Left hindlimb (tissue), 1 donor: ENCODE data around the gene TMEM178B.

Experiments used
- DNase-seq: peaks from one replicate; pipeline ENCODE4 v3.0.0-alpha.2; 2018

TMEM178B gene

DNA sequence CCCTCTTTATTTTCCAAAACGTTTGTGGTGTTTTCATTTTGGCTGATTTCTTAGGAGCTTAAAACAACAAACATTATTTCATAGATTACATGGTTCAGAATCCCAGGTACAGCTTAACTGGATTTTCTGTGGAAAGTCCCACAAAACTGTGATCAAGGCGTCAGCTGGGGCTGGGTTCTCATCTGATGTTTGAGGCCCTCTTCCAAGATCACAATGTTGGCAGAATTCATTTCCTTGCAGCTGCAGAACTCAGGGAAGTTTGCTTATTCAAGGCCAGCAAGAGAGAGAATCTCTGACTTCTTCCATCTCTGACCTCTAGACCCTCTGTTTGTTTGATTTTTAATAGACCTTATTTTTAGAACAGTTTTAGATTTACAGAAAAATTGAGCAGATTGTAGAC lies 368.9 kb downstream of the TMEM178B start:
- DNase-seq, result no peak

DNA sequence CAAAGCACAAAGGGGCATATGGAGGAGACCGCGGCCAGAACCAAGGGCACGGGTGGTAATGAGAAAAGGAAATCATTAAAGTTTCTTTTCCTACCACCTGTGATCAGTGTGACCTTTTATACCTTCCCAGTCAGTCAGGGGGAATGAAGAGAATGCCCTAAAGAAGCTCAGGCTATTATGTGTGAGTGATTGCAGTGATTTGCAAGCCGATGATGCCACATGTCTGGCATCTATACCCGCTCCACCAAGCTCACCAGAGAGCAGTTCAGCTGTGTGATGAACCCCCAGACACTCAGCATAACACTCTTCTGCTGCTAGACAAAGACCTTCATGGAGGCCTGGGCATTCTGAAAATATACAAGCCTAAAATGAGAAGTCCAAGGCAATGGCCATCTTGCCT lies 371.1 kb downstream of the TMEM178B start:
- no peak for DNase-seq

DNA sequence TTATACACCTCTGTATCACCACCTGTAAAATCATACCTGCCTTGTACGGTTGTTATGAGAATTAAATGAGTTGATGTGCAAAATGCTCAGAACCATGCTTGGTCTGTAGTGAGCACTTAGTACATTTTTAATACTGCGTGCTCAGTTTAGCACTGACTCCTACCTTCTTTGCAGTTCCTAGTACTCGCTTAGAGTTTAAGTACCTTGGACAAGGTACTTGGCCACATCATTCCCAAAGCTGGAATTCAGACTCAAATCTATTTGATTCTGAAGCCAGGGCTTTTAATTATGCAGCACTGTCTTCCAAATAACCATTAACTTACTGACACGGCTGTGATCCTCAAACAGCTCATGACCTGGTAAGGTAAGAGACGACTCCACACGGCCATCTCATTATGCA lies 377.4 kb downstream of the TMEM178B start:
- DNase-seq, result no peak

DNA sequence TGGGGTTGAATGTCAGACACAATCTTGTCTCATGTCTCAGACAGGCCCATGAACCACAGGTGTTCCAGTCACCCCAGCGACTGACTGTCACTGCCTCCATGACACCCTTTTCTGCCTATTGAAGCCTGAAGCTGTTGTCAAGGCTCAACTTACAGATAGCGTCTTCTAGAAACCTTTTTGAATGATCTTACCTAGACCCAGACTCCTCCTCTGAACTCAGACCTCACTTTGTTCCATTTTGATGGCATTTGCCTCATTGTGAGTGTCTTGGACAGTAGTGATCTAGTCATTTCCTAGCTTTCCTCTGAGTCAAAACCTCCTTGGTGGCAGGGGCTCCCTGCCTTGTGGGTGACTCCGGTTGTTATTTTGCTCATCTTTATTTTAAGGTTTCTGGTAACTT lies 379.0 kb downstream of the TMEM178B start:
- DNase-seq, result no peak

DNA sequence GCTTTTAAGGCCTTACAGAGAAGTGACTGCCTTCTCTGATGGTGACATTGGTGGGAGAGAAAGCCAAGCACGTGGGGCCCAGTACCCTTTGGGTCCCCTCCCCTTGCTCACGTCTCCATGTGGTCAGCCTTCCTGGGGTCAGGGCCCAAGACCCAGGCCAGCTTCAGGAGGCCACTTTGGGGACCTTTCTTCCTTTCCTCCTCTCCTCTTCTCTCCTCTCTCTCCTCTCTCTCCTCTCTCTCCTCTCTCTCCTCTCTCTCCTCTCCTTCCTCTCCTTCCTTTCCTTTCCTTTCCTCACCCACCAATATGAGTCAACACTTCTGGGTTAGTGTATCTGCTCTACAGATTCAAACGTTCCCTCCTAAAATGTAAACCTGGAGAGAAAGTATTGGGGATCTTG lies 380.5 kb downstream of the TMEM178B start:
- no peak for DNase-seq

DNA sequence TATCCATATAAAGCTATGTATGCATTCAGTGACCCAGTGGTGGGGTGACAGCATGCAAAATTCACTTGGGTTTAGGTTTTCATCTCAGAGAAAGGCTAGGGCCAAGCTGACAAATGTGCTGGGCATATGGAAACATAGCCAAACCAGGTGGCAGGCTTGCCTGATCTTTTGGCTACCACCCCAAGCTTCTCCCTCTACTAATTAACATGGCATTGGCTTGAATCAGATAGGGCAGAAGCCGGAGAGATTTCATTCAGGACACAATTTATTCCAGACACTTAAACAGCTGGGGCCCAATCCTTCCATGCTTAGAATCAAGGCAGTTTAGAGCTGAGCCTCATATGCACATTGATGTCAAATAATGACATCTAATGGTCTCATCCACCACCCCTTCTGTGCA lies 381.9 kb downstream of the TMEM178B start:
- no peak for DNase-seq

DNA sequence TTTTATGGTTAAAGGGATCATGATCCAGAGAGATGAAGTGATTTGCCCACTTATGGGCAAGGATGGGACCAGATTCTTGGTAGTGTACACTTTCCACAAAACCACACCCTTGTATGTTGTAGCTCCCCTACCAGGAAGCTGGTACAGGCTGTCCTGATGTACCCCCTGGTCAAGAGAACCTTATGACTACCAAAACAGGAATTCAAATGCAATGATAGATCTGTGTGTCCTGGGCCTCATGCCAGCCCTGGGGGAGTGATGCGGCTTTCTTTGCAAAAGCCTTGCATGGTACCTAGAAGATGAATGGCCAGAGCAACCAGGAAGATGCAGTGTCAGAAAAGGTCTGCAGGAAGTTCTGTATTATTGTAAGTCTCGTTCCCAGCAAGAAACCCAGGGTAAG lies 382.4 kb downstream of the TMEM178B start:
- no peak for DNase-seq

DNA sequence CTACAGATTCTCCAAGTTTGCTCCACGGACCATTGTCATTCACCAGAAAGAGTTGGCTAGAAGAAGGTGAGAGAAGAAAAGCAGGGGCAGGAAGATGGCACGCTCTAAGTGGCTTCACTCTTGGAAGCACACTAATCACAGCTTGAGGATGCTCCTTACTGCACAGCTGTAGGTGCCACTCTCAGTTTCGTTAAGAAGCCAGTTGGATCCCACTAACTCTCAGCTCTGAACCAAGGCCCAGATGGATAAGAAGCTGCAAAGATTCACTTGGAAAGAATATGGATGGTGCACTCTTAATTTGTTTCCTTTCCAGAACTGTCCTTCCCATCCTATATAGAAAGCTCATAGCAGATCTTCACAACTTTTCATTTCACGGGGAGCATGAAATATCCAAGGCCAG lies 382.8 kb downstream of the TMEM178B start:
- DNase-seq, result no peak

DNA sequence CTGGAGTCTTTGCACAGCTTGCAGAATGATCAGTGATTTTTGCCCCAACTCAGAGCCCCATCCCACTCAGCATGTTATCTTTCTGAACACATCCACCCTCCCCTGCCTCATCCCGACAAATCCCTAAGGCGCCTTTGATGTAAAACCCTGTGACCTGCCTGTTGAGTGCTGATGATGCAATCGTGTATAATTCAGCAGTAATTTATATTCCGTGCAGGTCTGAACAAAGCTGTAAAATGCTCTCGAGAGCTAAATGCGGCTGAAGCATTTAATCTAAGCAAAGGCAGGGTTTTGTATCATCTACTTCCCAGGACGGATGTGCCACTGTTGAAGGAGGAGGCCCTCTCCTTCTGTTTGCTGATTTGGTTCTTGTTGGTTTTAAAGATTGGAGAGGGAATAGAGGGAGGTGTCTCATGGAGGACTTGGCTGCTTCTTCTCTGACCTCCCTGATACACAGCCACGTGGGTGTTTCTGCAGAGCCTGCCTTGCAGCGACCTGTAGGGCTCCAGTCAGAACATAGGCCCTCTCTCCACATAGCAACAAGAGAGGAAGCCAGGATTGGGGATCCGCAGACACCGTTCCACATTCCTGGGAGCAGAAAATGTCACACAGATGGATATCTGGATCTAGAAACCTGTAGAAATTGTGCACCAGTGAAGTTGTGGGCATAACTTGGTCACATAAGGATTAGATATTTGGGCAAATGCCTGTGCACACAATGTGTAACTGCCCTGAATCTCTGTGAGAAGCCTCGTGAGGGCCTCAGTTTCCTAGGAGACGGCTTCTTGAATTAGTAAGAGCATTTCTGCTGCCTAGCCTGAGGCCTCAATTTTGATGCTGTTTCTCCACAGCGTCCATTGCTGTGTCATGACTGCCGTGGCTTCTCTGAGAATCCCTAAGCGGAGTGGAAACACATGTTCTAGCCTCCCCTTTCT lies 387.2 kb downstream of the TMEM178B start:
- no peak for DNase-seq

DNA sequence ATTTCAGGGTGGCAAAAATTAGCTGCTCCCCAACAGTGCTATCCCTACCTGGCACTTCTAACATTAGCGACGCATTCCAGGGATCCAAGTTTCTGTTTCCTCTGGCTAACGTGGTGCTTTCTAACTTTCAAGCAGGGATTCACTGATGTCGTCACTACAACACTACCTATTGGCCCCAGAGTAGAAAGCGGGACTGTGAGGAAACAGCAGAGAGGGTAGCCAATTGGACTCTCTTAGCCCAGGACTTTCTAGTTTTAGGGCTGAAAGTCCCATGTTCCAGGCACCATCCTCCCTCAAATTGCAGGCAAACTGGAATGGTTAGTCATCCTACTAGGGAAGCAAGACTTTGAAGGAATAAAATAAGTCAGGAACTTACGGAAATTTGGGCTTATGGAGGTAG lies 388.1 kb downstream of the TMEM178B start:
- DNase-seq, result no peak

DNA sequence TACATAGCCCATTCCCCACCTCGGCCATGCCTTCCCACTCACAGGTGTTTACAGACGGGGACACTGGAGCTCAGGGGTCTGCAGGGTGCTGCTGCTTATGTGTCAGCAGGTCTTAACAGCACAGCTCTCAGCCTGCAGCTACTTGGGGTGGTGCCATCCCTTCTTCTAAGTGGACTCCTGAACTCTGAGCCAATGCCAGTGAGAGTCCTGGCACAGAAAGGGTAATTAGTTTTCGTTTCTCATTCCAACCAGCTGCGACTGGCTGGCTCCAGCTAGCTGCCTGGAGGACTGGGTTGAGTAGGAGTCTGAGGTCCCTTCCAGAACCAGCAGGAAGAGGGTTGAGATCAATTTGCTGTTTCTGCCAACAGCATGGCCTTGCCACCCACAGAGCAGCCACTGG lies 389.1 kb downstream of the TMEM178B start:
- DNase-seq, result no peak

DNA sequence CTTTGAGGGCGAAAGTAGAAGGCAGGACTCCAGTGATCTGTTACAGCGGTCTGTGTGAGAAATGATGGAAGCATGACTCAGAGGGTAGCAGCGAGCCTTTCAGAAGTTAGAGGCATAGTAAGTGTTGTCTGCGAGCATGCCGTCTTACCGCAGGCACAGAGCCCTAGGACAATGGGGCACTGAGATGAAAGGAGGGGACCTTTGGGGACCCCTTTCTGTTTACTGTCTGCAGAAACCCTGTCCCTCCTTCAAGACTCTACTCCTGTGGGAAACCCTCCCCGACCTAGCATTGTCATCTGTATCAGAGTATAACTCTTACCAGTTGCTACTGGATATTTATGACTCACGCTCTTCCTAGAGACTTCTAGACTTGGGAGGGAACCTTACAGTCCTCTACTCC lies 390.1 kb downstream of the TMEM178B start:
- no peak for DNase-seq

DNA sequence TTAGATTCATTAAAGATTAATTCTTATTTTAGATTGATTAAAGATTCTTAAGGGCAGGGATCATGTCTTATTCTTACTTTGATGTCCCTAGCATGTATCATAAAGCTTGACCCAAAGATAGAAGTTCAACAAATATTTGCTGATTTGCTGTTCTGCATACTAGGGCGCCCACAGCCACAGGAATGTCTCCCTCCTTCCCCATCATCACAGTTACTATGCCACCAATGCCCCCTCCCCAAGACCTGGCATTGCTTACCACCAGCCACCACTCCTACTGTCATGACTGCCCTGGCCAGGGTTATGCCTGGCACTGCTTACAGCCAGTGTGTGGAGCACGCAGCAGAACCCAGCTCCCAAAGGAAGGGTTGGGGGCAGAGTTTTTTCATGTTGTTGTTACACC lies 390.7 kb downstream of the TMEM178B start:
- no peak for DNase-seq

DNA sequence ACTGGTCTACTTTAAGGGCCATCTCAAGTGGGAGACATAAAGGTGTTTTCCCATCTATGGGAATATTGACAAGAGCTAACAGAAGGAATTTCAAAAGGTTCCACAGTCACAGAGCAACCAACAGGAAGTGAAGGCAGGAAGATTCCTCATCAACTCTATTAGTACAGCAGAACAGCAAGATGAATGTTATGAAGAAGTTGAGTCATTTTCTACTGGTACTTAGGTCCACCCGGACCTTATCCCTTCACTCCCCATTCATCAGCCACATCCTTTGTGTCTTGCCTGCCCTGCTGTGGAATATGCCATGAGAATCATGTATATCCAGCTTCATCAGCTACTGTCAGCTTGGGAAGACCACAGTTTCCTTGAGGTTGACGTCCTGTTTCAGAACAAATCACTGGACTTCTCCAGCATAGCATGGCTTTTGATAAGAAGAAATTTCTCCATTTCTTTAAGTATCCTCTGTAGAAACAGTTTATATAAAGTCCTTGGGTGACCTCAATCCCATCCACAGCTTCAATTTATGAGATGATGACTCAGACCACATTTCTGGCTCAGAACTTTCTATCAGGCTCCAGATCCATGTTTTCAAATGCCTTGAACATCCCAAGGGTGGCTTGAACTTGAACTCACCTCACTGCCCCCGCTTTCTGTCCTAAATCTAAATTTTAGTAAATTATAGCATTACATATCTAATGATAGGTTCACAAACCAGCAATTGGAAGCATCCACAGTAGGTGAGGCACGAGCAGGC lies 392.5 kb downstream of the TMEM178B start:
- no peak for DNase-seq

DNA sequence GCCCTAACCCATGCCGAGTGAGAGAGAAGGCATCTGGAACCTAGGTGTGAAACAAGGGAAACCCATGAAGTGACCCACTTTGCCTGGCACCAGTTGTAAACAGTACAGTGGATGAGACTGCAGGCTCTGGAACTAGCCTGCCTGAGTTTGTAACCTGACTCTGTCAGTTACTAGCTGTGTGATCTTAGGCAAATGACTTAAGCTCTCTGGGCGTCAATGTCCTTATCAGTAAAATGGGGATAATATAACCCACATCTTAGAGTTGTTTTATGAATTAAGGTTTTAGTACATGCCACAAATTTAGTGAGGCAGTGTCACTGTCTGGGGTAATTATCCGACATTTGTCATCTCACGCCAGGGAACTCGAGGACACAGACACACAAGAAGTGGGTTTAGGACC lies 394.5 kb downstream of the TMEM178B start:
- DNase-seq, result no peak

DNA sequence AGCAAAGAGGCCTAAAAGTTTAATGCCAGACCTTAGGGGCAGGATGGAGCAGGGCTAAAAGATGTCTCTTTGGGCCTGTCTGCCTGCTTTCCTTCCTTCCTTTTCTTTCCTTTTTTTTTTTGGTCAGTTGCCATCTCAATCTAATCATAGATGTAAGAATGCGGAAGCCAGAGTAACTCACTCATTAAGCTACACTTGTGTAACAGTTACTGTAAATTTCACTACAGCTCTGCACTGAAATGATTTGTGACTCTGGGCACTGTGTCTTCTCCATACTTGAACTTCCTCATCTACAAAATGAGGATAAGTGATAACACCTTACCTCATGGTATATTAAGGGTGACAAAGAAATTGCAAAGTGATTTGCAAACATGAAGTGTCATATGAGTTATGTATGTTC lies 401.8 kb downstream of the TMEM178B start:
- DNase-seq, result no peak

DNA sequence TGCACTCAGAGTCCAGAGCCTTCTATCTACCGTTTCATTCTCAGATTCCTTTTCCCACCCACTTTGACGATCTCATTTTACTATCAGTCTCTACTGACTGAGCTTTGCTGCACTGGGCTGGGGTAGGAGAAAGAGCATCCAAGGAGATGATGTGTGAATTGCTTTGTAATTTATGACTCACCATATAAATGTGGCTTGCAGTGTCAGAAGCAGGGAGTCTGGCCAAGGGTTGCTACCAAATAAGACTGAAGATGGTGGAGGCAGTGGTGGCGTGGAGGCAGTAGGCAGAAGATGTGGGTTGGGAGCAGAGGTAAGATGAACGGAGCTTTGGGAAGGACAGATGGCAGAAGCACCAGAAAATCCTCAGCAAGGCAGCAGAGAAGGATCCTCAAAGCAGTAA lies 404.0 kb downstream of the TMEM178B start:
- DNase-seq, result no peak

DNA sequence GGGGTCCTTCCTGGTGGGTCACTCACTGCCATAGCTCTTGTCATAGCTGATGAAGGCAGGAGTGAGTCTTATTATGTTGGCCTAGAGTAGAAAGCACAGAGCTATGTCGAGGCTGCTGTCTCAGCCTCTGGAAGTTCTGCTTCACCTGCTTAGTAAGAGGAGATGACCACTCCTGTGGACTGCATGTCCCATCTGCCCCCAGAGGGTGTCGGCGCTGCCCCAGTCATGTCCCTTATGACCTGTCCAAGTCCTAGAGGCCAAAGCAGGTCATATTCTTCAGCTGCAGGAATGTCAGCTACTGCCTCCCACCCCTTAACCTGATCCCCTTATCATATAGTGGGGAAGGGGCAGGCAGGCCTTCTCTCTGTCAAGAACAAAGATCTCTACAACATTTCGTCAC lies 405.0 kb downstream of the TMEM178B start:
- DNase-seq, result no peak

DNA sequence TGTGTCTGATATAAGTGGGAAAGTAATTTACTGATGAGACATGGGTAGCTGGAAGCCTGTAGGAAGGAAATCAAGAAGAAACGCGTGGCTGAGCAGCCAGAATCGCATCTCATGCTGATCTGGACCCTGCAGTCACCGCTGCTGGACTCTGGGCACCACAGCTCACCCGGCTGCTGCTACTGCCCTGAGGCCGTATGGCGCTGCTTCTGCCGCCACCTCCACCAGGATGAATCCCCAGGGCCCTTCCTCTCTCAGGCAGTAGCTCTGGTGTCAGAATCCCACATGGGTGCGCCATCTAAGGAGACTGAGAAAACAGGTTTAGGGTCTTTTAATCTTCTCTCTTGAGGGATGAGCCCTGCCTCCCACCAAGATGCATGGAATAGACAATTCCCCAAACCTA lies 407.1 kb downstream of the TMEM178B start:
- no peak for DNase-seq

DNA sequence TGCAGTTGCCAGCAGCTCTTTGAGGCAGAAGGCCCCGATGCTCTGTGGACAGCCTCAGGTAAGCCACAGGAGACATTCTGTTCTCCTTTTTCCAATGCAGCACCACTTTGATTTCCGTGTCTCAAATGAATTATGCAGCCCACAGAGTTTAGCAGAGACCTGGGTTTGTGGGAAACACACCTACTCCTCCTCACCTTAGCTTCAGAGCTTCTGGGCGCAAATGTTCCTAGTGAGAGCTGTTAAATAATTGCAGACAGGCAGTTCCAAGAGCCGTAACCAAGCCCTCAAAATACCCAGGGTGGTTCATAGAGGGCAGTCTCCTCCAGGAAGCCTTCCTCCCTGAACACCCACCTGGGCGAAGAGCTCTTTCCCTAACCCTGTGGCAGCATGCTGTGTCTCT lies 408.1 kb downstream of the TMEM178B start:
- DNase-seq, result no peak

DNA sequence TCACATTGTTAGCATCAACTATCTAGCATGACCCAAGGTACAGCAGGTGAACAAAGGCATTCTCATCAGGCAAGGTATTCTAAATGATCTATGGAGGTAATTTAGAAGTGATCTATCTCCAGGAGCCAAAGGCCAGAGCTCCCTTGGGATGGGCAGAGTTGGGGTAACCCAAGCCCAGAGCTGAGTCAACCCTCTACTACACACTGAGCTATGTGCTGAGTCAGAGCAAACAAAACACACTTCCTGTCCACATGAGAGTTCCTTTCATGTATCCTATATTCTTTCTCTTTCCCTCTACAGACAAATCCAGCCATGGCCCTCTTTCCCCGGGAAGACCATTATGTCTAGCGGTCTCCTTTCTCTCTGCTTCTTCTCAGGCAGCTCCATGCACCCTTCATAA lies 409.2 kb downstream of the TMEM178B start:
- DNase-seq, result no peak

DNA sequence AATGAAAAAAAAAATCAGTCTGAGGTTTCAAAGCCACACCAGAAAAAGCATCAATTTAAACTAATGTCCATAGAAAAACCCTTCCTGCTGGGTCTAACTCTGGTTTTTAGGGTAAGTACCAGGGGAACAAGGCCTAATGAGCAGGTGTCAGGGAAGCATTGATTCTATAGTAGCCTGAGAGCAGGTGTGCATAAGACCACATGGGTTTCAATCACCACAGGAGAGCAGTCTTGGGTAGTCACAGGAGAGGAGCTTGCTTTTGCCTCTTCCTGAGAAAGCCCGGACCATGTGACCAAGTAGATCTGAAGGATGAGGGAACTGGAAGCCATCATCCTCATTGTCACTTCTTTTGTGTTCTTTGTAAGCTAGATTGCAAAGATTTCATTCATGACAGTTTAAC lies 411.0 kb downstream of the TMEM178B start:
- no peak for DNase-seq

DNA sequence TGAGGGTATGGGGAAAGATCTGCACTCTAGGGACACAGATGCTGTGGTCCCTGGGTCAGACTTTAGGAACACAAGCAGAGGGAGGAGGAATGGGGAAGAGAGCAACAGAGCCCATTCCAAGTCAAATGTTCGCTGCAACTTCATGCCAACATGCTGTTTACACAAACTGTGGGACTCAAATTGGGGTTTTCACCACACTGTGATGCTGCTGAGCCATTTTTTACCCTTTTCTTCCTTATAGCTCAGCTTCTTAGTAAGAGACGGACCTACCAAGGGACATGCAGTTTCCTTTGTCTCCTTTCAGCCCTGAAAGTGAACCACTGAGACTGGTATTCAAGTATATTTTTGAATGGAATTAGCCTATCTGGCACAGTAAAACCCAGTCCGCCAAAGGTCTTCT lies 413.1 kb downstream of the TMEM178B start:
- no peak for DNase-seq

DNA sequence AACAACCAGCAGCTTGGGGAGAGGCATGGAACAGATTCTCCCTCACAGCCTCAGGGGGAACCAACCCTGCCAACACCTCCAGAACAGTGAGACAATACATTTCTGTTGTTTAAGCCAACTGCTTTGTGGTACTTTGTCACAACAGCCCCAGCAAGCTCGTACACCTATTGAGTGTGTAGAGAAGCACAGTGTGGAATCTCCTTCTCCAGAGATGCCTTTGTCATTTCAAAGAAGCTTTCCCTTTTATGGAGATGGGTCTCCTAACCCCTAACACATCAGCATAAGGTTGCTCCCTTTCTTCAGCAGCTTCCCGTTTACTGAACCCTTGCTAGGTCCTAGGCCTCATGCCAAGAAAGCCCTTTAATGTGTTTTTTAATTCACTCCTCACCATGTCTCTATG lies 416.6 kb downstream of the TMEM178B start:
- no peak for DNase-seq
